K562 (cell line): Measurements from ENCODE around the gene CNNM4. TPM values are rescaled to one million over a fixed set of nuclear protein-coding genes. Genes with fewer than 3 reads are reported as not detected.

Source experiments
- CC2D1A ChIP-seq: fragments of 450-650 bp; IDR thresholded peaks from 2 replicates; pipeline ENCODE4 v1.6.1; 2017; ENCODE audit warnings: mild to moderate bottlenecking
- ETV6 ChIP-seq, 3 experiments: fragments of 150-350 bp in 1 of 3; sonication (generic) in 1 of 3; formaldehyde crosslinking in 1 of 3; IDR thresholded peaks; 2 replicates each; pipeline versions ENCODE4 v1.6.1 to v1.8.0; 2014 to 2022; ENCODE audit warnings: borderline replicate concordance in 2 of 3, low read depth in 2 of 3, antibody characterized with exemption in 1 of 3, low read length in 1 of 3, mild to moderate bottlenecking in 1 of 3, missing genetic modification reagents in 1 of 3
- GABPB1 ChIP-seq: sonication (generic); formaldehyde crosslinking; IDR thresholded peaks from 2 replicates; pipeline ENCODE4 v1.8.0; 2022; ENCODE audit warnings: mild to moderate bottlenecking, missing genetic modification reagents
- PTBP1 ChIP-seq: fragments of 200-400 bp; formaldehyde crosslinking; IDR thresholded peaks from 2 replicates; pipeline ENCODE4 v1.6.1; 2017; ENCODE audit warnings: low read depth, low read length
- SUPT5H ChIP-seq: fragments of 450-650 bp; IDR thresholded peaks from 2 replicates; pipeline ENCODE4 v1.6.1; 2016
- TEAD4 ChIP-seq, 2 experiments: sonication (generic) in 1 of 2; formaldehyde crosslinking in 1 of 2; IDR thresholded peaks; 2 replicates each; pipeline versions ENCODE4 v1.6.1 to v1.8.0; 2012 to 2022; ENCODE audit warnings: borderline replicate concordance in 1 of 2, inconsistent platforms in 1 of 2, low read length in 1 of 2, mild to moderate bottlenecking in 1 of 2, missing genetic modification reagents in 1 of 2
- polyA plus RNA-seq, 8 experiments: library from polyadenylated mRNA; depleted of rRNA in 4 of 8; stranded (reverse) in 5 of 8; unstranded in 3 of 8; fragments of >200 nt; fragmentation: Nextera tagmentation in 2 of 8; fragmentation: Illumina TruSeq in 1 of 8; extraction: Ambion mirVana in 2 of 8; extraction: Trizol in 1 of 8; gene quantifications; 2 replicates each; pipeline versions ENCODE4 v1.2.1 to v1.2.3, GENCODE V29; 2011 to 2014; ENCODE audit warnings: inconsistent platforms in 1 of 8, missing spikeins in 1 of 8
- total RNA-seq, 7 experiments: library from RNA; depleted of rRNA in 6 of 7; stranded (reverse); fragments of >200 nt in 6 of 7; fragmentation: Illumina TruSeq in 2 of 7; extraction: Trizol in 2 of 7; gene quantifications; 2 replicates each; pipeline versions ENCODE4 v1.2.1 to v1.2.3, GENCODE V29; 2011 to 2021; ENCODE audit warnings: low replicate concordance in 1 of 7
- TF ChIP-seq, protein P1 (sequence below), 2 experiments: fragments of 450-650 bp in 1 of 2; sonication (generic) in 1 of 2; formaldehyde crosslinking in 1 of 2; IDR thresholded peaks; 2 replicates each; pipeline versions ENCODE4 v1.7.1 to v1.9.0; 2016 to 2022; ENCODE audit warnings: inconsistent platforms in 1 of 2, mild to moderate bottlenecking in 1 of 2, missing genetic modification reagents in 1 of 2
- TF ChIP-seq, protein P2 (sequence below), 2 experiments: fragments of 450-650 bp; IDR thresholded peaks; 2 replicates each; pipeline ENCODE4 v1.6.1; 2016; ENCODE audit warnings: mild to moderate bottlenecking in 2 of 2, borderline replicate concordance in 1 of 2, low read depth in 1 of 2, moderate library complexity in 1 of 2

Gene CNNM4
- total and polyA plus RNA-seq, 9 of the 15 experiments (the other 6 are each of a cell fraction or from before 2014, with no cell fraction given) = 0.96 to 6.3 (median 2.8) TPM

GRCh38 chr2:96857667-96858372, 97.1 kb downstream of the CNNM4 start, which contains the start of gene ANKRD39 (continued):
- TF ChIP-seq TEAD4 (IDR thresholded peaks at IDR 0.05; ENCODE audit: low read length) (no peak), TEAD4 (CRISPR knock-in tag; IDR thresholded peaks at IDR 0.05; ENCODE audit: borderline replicate concordance) (no peak), SUPT5H (no peak; the same call in 1 of the 2 replicates), CC2D1A (no peak), PTBP1 (no peak), ETV6 (IDR thresholded peaks at IDR 0.05; ENCODE audit: borderline replicate concordance in 1 of 2, low read depth in 2 of 2, low read length in 1 of 2) (no peak), ETV6 (CRISPR knock-in tag; IDR thresholded peaks at IDR 0.05; ENCODE audit: borderline replicate concordance) (no peak), GABPB1 (peak; percentile 72)
- TF ChIP-seq, protein P1, sequence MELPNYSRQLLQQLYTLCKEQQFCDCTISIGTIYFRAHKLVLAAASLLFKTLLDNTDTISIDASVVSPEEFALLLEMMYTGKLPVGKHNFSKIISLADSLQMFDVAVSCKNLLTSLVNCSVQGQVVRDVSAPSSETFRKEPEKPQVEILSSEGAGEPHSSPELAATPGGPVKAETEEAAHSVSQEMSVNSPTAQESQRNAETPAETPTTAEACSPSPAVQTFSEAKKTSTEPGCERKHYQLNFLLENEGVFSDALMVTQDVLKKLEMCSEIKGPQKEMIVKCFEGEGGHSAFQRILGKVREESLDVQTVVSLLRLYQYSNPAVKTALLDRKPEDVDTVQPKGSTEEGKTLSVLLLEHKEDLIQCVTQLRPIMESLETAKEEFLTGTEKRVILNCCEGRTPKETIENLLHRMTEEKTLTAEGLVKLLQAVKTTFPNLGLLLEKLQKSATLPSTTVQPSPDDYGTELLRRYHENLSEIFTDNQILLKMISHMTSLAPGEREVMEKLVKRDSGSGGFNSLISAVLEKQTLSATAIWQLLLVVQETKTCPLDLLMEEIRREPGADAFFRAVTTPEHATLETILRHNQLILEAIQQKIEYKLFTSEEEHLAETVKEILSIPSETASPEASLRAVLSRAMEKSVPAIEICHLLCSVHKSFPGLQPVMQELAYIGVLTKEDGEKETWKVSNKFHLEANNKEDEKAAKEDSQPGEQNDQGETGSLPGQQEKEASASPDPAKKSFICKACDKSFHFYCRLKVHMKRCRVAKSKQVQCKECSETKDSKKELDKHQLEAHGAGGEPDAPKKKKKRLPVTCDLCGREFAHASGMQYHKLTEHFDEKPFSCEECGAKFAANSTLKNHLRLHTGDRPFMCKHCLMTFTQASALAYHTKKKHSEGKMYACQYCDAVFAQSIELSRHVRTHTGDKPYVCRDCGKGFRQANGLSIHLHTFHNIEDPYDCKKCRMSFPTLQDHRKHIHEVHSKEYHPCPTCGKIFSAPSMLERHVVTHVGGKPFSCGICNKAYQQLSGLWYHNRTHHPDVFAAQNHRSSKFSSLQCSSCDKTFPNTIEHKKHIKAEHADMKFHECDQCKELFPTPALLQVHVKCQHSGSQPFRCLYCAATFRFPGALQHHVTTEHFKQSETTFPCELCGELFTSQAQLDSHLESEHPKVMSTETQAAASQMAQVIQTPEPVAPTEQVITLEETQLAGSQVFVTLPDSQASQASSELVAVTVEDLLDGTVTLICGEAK (IDR thresholded peaks at IDR 0.05) = 0 out of 2 replicates have a peak, but pooled peaks have one; percentile 45
- TF ChIP-seq, protein P1 (CRISPR knock-in tag; IDR thresholded peaks at IDR 0.05) = no peak
- TF ChIP-seq, protein P2, sequence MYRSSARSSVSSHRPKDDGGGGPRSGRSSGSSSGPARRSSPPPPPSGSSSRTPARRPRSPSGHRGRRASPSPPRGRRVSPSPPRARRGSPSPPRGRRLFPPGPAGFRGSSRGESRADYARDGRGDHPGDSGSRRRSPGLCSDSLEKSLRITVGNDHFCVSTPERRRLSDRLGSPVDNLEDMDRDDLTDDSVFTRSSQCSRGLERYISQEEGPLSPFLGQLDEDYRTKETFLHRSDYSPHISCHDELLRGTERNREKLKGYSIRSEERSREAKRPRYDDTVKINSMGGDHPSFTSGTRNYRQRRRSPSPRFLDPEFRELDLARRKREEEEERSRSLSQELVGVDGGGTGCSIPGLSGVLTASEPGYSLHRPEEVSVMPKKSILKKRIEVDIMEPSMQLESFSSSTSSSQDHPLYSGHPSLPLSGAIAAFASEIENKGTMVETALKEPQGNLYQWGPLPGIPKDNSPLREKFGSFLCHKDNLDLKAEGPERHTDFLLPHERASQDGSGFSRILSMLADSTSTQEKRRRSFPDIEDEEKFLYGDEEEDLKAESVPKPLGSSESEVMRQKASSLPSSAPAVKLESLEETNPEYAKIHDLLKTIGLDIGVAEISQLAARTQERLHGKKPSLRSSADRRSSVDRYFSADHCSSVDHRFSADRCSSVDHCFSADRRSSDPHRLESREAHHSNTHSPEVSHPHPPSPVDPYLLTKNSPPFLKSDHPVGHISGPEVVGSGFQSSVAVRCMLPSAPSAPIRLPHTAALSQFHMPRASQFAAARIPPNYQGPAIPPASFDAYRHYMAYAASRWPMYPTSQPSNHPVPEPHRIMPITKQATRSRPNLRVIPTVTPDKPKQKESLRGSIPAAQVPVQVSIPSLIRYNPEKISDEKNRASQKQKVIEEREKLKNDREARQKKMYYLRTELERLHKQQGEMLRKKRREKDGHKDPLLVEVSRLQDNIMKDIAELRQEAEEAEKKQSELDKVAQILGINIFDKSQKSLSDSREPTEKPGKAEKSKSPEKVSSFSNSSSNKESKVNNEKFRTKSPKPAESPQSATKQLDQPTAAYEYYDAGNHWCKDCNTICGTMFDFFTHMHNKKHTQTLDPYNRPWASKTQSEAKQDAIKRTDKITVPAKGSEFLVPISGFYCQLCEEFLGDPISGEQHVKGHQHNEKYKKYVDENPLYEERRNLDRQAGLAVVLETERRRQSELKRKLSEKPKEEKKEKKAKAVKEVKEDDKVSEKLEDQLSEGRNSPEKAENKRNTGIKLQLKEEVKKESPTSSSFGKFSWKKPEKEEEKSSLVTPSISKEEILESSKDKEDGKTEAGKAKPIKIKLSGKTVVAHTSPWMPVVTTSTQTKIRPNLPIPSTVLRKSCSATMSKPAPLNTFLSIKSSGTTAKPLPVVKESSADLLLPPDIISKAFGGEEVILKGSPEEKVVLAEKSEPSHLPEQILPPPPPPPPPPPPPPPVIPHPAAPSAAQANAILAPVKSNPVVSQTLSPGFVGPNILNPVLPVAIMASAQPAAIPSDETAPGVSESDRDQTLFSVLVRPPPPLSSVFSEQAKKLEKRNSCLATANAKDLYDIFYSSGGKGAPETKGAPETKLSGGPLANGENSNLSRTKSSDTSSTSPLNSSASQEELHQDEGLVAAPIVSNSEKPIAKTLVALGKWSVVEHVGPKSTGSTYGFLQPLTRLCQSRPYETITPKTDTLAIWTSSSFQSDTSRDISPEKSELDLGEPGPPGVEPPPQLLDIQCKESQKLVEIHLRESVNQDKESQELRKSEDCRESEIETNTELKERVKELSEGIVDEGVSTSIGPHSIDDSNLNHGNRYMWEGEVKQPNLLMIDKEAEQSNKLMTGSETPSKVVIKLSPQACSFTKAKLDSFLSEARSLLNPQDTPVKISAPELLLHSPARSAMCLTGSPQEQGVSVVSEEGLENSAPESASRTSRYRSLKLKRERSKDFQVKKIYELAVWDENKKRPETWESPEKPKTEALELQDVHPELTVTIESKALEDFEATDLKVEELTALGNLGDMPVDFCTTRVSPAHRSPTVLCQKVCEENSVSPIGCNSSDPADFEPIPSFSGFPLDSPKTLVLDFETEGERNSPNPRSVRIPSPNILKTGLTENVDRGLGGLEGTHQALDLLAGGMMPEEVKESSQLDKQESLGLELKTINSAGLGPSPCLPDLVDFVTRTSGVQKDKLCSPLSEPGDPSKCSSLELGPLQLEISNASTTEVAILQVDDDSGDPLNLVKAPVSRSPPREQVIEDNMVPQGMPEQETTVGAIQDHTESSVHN (IDR thresholded peaks at IDR 0.05; ENCODE audit: borderline replicate concordance in 1 of 2, low read depth in 1 of 2) = no peak
